Naive thymus-derived CD8-positive, alpha-beta T cell (primary cell): ENCODE measurements around the gene PDLIM7. TPM values are rescaled to one million over a fixed set of nuclear protein-coding genes. Genes with fewer than 3 reads are reported as not detected.

Experiments
- ATAC-seq, 2 donors: fragments of 150-1000 bp; cut with Tn5 transposase in 1 of 2; sonication (Bioruptor Pico), chemical (Tn5 transposase) in 1 of 2; 1 replicate in 1 of 2; 2 replicates in 1 of 2; pipeline ENCODE4 v1.10.0; 2021; ENCODE audit warnings: mild to moderate bottlenecking in 2 of 2, moderate library complexity in 2 of 2
- POLR2A ChIA-PET: fragments of 350-600 bp; sonication (Branson Sonifier 250); formaldehyde crosslinking; loops from one replicate; lab custom pipeline; 2021; ENCODE audit warnings: antibody characterized with exemption; lab: Charles Lee
- DNase-seq, 10 donors: peaks; one replicate each; pipeline versions ENCODE4 v3.0.0 to v3.0.0-alpha.2; 2020 to 2022
- H3K27ac Mint-ChIP-seq, 10 donors: one replicate each; pipeline ENCODE4 v1.8.0; 2020 to 2022; ENCODE audit warnings: mild to moderate bottlenecking in 10 of 10, mixed read lengths in 10 of 10, moderate library complexity in 4 of 10, inconsistent platforms in 1 of 10
- H3K27me3 Mint-ChIP-seq, 5 donors: one replicate each; pipeline ENCODE4 v1.8.0; 2021 to 2022; ENCODE audit warnings: mixed read lengths in 5 of 5
- H3K36me3 Mint-ChIP-seq, 3 donors: one replicate each; pipeline ENCODE4 v1.8.0; 2020 to 2022; ENCODE audit warnings: mixed read lengths in 3 of 3, mild to moderate bottlenecking in 2 of 3, inconsistent platforms in 1 of 3
- H3K4me1 Mint-ChIP-seq, 4 donors: one replicate each; pipeline ENCODE4 v1.8.0; 2021 to 2022; ENCODE audit warnings: mixed read lengths in 4 of 4
- H3K4me3 Mint-ChIP-seq, 10 donors: one replicate each; pipeline ENCODE4 v1.8.0; 2020 to 2022; ENCODE audit warnings: mild to moderate bottlenecking in 10 of 10, mixed read lengths in 10 of 10, moderate library complexity in 6 of 10, inconsistent platforms in 1 of 10
- H3K9me3 Mint-ChIP-seq, 9 donors: one replicate each; pipeline ENCODE4 v1.8.0; 2020 to 2022; ENCODE audit warnings: mixed read lengths in 9 of 9, mild to moderate bottlenecking in 3 of 9, inconsistent platforms in 1 of 9, moderate library complexity in 1 of 9
- polyA plus RNA-seq, 3 donors: library from polyadenylated mRNA; unstranded; fragments of 300-500 nt; fragmentation: Illumina TruSeq; gene quantifications; one replicate each; pipeline ENCODE4 v1.2.3, GENCODE V29; 2021
- total RNA-seq, 8 experiments: library from RNA in 2 of 8; stranded (reverse) in 2 of 8; gene quantifications; one replicate each; pipeline ENCODE4 v1.2.3 and lab custom pipeline; 2021 to 2026

Gene PDLIM7
- total and polyA plus RNA-seq, 5 experiments from 2014 or later: 4.3 to 19.1 (median 5.8) TPM

DNA sequence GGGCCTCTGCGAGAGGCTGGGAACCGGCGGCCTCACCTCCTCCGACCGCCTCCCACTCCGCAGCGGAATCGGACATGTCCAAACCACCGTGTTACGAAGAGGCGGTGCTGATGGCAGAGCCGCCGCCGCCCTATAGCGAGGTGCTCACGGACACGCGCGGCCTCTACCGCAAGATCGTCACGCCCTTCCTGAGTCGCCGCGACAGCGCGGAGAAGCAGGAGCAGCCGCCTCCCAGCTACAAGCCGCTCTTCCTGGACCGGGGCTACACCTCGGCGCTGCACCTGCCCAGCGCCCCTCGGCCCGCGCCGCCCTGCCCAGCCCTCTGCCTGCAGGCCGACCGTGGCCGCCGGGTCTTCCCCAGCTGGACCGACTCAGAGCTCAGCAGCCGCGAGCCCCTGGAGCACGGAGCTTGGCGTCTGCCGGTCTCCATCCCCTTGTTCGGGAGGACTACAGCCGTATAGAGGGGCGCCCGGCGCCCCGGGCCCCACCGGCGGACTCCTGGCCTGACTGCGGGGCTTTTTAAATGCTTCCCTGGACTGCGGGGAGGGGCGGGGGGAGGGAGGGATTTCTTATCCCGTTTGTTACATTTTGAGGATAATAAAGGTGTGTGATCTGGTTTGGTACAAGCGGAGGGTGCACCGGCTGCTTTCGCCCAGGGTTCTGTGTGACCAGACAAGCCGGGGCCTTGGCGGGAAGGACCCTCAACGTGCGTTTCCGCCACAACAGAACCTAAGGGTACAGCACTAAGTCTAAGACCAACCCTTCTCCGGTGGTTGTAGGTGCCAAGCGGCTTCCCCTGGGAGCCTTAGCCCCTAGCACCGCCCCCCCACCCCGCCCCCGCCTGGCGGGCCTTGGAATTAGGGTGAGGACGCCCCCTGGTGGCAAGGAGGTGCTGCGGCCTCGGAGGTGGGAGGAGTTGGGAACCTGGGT is 41.5 kb downstream of the PDLIM7 start:
- Mint-ChIP-seq H3K4me1 (peaks cover 13 to 33% (median 27%) of the 10 kb centered on the region in 4 donors), H3K9me3 (no peaks in the 10 kb centered on the region), H3K27ac (peak overlapping the region in 9 of 10 donors; percentile 75 to 98 (median 95)), H3K27me3 (no peaks in the 10 kb centered on the region), H3K36me3 (peaks cover 0 to 3% (median 0%) of the 10 kb centered on the region in 3 donors), H3K4me3 (peak overlapping the region; percentile 79 to 94 (median 88))
- ATAC-seq (peak; percentile 32 to 35), DNase-seq (peak; percentile 81 to 98 (median 90))
- POLR2A ChIA-PET: interaction anchor here (0.7 to 25.4 kb wide), 20 partner anchors 9 to 147 kb away, joined by 3 to 1530 read pairs (median 6); partner anchors contain the start of genes DBN1, DOK3, F12 and GRK6

DNA sequence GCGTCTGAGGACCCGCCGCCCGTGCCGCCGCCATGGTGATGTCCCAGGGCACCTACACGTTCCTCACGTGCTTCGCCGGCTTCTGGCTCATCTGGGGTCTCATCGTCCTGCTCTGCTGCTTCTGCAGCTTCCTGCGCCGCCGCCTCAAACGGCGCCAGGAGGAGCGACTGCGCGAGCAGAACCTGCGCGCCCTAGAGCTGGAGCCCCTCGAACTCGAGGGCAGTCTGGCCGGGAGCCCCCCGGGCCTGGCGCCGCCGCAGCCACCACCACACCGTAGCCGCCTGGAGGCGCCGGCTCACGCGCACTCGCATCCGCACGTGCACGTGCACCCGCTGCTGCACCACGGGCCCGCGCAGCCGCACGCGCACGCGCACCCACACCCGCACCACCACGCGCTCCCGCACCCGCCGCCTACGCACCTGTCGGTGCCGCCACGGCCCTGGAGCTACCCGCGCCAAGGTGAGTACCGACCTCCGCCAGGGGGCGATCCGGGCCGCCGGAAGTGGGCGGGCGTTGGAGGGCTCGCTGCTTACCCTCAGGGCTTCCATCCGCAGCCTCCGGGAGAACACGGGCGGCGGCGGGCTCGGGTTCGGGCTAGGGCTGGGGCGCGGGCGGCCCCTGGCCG is 42.3 kb downstream of the PDLIM7 start:
- H3K4me1 Mint-ChIP-seq: peaks cover 14 to 41% (median 28%) of the 10 kb centered on the region in 4 donors
- DNase-seq: peak; percentile 89 to 98 (median 94)
- peaks cover 0 to 3% (median 0%) of the 10 kb centered on the region in 3 donors for H3K36me3 Mint-ChIP-seq
- peak overlapping the region; percentile 33 to 93 (median 80) for H3K4me3 Mint-ChIP-seq
- peak; percentile 68 to 69 for ATAC-seq
- no peaks in the 10 kb centered on the region for H3K9me3 Mint-ChIP-seq
- H3K27ac Mint-ChIP-seq: peak overlapping the region in 7 of 10 donors; percentile 65 to 98 (median 87)
- POLR2A ChIA-PET: interaction anchor here (0.7 to 25.4 kb wide), 21 partner anchors 10 to 146 kb away, joined by 3 to 1530 read pairs (median 5); partner anchors contain the start of genes DBN1, DOK3, F12 and GRK6
- H3K27me3 Mint-ChIP-seq: no peaks in the 10 kb centered on the region

DNA sequence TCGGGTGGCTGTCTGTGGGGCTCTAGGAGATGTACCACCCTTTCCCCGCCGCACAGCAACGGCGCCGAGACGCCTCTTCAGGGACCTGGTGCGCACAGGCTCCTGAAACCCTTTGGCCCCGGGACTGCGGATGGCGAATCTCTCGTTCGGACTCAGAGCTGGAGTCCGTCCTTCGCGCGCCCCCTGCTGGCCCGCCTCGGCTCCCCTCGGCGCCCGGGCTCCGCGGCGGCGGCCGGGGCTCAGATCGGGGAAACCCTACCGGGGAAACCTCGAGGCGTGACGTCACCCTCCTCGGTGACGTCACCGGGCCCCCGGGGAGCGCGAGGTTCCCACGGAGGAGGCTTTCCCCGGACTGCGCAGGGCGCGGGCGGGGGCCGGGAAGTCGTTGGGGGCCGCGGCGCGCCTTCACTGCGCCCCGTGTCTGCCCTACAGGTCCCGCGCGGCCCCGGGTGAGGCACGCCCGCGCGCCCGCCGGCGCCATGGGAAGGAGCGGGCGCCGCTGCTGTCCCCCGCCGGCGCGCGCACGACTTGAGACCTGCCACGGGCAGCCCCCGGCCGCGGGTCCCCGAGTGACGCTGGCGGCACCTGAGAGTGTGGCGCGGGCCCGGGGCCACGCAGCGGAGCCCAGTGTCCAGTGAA is 42.9 kb downstream of the PDLIM7 start:
- peaks cover 0 to 3% (median 0%) of the 10 kb centered on the region in 3 donors for H3K36me3 Mint-ChIP-seq
- peaks cover 14 to 41% (median 28%) of the 10 kb centered on the region in 4 donors for H3K4me1 Mint-ChIP-seq
- H3K27me3 Mint-ChIP-seq: no peaks in the 10 kb centered on the region
- H3K27ac Mint-ChIP-seq: peak overlapping the region in 8 of 10 donors; percentile 67 to 98 (median 90)
- POLR2A ChIA-PET: interaction anchor here (0.7 to 25.4 kb wide), 18 partner anchors 11 to 146 kb away, joined by 3 to 1530 read pairs (median 7); partner anchors contain the start of genes DBN1, DOK3, F12 and GRK6
- peak; percentile 84 to 98 (median 94) for DNase-seq
- H3K9me3 Mint-ChIP-seq: no peaks in the 10 kb centered on the region
- ATAC-seq: peak; percentile 46 to 56
- peak overlapping the region; percentile 33 to 93 (median 84) for H3K4me3 Mint-ChIP-seq

DNA sequence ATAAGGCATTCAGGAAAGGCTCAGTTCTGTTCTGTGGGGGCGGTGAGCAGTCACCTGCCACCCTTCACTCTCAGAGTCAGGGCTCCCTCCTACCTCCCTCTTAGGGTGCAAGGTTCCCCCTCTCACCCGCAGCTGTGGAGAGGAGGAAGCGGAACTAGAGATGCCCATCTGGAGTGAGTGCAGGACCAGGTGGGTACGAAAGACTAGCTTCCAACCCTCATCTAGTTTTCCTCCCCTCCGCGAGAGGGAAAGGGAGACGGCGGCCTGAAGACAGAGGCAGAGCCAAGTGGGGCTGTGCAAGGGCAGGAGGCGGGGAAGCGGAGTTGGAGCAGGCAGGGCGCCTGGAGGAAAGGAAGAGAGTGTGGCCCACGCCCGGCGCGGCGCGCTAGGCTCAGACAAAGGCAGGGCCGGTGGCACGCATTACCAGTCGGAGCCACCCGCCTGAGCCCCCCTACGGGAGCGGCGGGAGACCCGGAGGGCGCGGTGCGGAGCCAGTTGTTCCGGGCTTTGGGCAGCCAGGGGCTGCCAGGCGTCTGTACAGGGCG is 43.5 kb downstream of the PDLIM7 start:
- peaks cover 14 to 42% (median 29%) of the 10 kb centered on the region in 4 donors for H3K4me1 Mint-ChIP-seq
- DNase-seq: no peak
- POLR2A ChIA-PET: interaction anchor here (1.1 to 25.4 kb wide), 7 partner anchors 10 to 82 kb away, joined by 3 to 1530 read pairs (median 58); partner anchors contain the start of genes DBN1, F12, GRK6 and PRR7
- peak overlapping the region; percentile 72 to 89 (median 80) for H3K4me3 Mint-ChIP-seq
- H3K36me3 Mint-ChIP-seq: peaks cover 0 to 3% (median 0%) of the 10 kb centered on the region in 3 donors
- peak overlapping the region; percentile 67 to 98 (median 86) for H3K27ac Mint-ChIP-seq
- peak; percentile 2 for ATAC-seq
- no peaks in the 10 kb centered on the region for H3K9me3 Mint-ChIP-seq
- no peaks in the 10 kb centered on the region for H3K27me3 Mint-ChIP-seq

DNA sequence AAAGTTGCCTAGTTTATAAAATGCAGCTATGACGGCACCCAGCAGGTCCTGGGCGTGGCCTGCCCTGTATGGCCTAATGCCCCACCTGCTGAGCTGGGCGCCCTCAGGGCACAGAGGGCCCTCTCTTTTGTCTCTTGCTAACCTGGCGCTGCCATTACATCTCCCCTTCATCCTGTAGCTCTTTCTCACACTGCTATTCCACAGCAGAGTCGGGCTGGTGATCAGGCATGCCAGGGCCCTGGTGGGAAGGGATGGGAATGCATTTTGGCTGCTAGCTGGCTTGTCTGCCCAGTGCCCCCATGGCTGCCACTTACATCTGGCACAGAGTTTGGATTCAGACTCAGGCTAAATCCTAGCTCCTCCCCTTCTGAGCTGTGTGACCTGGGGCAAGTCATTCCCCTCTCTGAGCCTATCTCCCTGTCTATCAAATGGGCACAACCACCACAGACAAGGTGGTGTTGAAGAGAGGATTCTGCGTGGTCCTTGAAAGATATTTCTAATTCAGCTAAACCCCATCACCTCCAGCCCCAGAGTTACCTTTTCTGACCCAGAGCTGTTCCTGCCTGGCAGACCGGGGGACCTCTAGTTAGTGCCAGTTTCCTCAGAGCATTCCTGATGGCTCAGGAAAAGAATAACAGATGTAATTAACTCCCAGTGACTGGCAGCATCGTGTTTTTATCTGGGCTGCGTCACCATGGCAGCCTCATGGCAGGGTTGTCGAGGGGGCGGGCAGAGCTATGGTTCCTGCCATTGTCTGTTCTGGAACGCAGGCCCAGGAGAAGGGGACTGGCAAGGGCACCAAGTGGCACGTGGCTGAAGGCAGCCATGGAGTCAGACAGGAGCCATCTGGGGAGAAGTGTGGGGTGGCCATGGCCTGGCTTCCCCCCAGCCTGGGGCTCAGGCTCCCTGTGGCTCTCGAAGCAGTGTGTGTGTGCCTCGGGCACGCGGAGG is 44.4 kb downstream of the PDLIM7 start:
- H3K36me3 Mint-ChIP-seq: peaks cover 0 to 3% (median 0%) of the 10 kb centered on the region in 3 donors
- H3K4me1 Mint-ChIP-seq: peaks cover 21 to 51% (median 38%) of the 10 kb centered on the region in 4 donors
- ATAC-seq: no peak
- H3K9me3 Mint-ChIP-seq: no peaks in the 10 kb centered on the region
- POLR2A ChIA-PET: interaction anchor here (0.8 to 25.4 kb wide), 8 partner anchors 9 to 83 kb away, joined by 3 to 1530 read pairs (median 4); partner anchors contain the start of genes F12, GRK6 and PRR7
- H3K27me3 Mint-ChIP-seq: no peaks in the 10 kb centered on the region
- H3K4me3 Mint-ChIP-seq: peak overlapping the region; percentile 18 to 89 (median 79)
- no peak for DNase-seq
- H3K27ac Mint-ChIP-seq: peak overlapping the region in 9 of 10 donors; percentile 61 to 98 (median 70)

DNA sequence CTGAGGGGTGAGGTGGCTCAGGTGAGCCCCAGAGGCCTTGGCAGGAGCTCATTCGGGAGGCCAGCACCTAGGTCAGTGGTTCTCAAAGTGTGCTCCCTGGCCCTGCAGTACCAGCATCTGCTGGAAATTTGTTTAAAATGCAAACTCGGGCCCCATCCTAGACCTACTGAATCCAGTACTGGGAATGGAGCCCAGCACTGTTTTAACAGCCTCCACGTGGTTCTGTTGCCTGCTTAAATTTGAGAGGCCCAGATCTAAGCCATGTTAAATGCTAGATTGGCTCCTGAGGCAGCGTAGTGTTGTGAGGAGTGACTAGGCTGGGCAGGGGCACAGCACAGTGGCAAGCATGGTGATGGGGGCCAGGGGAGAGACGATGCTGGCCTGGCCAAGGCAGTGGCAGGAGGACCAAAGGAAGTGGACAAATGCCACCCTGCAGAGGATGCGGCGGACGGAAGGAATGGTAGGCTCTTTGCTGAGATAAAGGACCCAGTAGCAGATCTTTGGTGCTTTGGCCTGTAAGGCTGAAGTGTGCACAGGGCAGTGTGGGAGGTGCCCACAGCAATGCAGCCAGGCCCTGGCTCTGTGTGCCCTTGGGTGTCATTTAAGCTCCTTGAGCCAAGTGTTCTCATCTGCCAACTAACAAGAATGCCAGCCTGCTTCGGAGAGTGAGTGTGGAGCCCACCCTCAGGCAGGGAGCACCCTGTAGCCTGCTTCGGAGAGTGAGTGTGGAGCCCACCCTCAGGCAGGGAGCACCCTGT is 46.6 kb downstream of the PDLIM7 start:
- no peaks in the 10 kb centered on the region for H3K9me3 Mint-ChIP-seq
- peak overlapping the region in 5 of 10 donors; percentile 29 to 87 (median 68) for H3K27ac Mint-ChIP-seq
- ATAC-seq: no peak
- peak overlapping the region in 2 of 10 donors; percentile 16 to 47 for H3K4me3 Mint-ChIP-seq
- no peaks in the 10 kb centered on the region for H3K27me3 Mint-ChIP-seq
- POLR2A ChIA-PET: interaction anchor here (1.6 to 25.4 kb wide), 3 partner anchors 33 to 61 kb away, joined by 4 to 1530 read pairs (median 44); partner anchors contain the start of genes F12 and GRK6
- H3K4me1 Mint-ChIP-seq: peaks cover 23 to 51% (median 41%) of the 10 kb centered on the region in 4 donors
- DNase-seq: no peak
- H3K36me3 Mint-ChIP-seq: no peaks in the 10 kb centered on the region

DNA sequence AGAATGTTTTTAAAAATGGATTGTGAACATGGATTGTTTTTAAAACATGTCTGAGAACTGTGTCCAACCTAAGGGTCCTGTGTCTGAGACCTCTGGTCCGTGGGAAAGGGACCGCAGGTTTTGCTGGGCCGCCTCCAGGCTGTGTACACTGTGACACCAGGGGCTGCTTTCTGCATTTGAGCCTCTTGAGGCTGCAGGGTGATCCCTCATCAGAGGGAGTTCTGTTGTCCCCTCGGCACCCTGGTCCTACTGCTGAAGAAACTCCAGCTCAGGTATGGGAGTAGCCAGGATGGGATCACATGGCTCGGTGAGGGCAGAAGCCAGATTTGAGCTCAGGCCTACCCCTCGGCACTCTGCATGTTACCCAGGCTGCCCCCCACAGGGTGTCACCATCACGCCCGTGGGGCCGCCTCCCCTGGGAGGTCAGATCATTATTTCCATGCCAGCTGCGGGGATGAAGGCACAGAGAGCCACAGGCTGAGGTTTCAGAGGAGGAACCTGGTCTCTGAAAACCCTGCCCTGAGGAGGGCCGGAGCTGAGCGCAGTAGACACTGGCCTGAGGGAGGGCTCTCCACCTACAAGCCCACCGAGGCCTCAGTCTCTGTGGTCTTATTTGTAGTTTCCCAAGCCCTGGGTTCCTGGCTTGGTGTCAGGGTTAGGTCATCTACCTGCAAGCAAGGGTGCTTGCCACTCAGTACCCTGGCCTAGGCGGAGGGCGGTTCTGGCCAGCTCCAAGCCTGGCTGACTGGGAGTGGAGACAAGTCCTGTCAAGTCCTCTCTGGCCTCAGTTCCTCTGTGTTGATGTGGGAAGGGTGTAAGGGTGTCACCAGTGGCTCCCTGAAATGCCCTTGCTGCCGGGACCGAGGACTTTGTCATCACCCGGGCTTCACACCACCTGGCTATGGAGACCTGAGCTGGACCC is 48.0 kb downstream of the PDLIM7 start:
- Mint-ChIP-seq H3K4me3 (peak overlapping the region in 3 of 10 donors; percentile 7 to 37 (median 24)), H3K27ac (peak overlapping the region in 4 of 10 donors; percentile 14 to 82 (median 20)), H3K9me3 (no peaks in the 10 kb centered on the region), H3K27me3 (no peaks in the 10 kb centered on the region), H3K36me3 (no peaks in the 10 kb centered on the region), H3K4me1 (peaks cover 32 to 65% (median 55%) of the 10 kb centered on the region in 4 donors)
- DNase-seq (no peak), ATAC-seq (no peak)
- POLR2A ChIA-PET: interaction anchor here (0.9 to 25.4 kb wide), 4 partner anchors 12 to 76 kb away, joined by 3 to 1530 read pairs (median 37); partner anchors contain the start of genes F12 and GRK6

DNA sequence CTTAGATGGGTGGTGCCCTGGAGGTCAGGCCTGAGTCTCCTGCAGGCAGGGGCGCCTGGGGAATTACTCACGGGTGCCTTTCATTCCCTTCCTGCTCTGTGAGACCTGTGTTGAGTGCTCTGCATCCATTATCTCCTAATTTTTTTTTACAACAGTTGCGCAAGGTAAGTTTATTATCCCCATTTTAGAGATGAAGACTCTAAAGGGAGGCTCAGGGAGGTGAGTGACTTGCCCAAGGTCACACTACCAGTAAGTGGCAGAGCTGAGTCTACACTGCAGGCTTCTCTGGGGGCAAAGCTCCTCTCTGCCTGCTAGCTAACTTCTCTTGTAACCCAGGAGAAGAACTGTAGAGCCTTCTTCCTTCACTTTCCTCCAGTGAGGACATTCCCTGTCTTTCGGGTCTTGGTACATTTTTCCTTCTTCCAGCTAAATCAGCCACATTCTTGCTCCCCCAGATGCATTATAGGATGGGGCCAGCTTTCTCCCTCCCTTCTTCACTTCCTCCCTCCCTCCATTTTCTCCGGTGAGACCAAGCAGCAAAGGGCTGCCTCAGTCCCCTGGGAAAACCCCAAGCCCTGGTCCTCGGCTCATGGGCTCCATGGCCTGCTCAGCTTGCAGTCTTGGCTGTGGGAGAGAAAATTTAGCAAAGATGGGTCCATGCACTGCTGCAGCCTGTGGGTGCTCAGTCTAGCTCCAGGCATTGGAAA is 49.0 kb downstream of the PDLIM7 start:
- H3K4me1 Mint-ChIP-seq: peaks cover 30 to 65% (median 55%) of the 10 kb centered on the region in 4 donors
- peak overlapping the region; percentile 37 to 83 (median 77) for H3K4me3 Mint-ChIP-seq
- peak overlapping the region; percentile 70 to 93 (median 83) for H3K27ac Mint-ChIP-seq

More for the DNA sequence above, 49.0 kb downstream of the PDLIM7 start:
- ATAC-seq: no peak
- H3K27me3 Mint-ChIP-seq: no peaks in the 10 kb centered on the region
- POLR2A ChIA-PET: interaction anchor here (0.6 to 25.4 kb wide), 10 partner anchors 6 to 913 kb away, joined by 3 to 1530 read pairs (median 4); partner anchors contain the start of genes DDX41, F12 and GRK6
- H3K9me3 Mint-ChIP-seq: no peaks in the 10 kb centered on the region
- no peak for DNase-seq
- no peaks in the 10 kb centered on the region for H3K36me3 Mint-ChIP-seq
